Ecto neural progenitor cell (in vitro differentiated cells): Measurements from ENCODE around the gene CD44.

Source experiments
- DNase-seq: peaks from one replicate; pipeline ENCODE4 v3.0.0-alpha.2; 2018; ENCODE audit warnings: low spot score

The CD44 gene

GRCh38 chr11:35139722-35140282, 831 bp downstream of the CD44 start:
- no peak for DNase-seq

GRCh38 chr11:35141071-35141470, 2.1 kb downstream of the CD44 start:
- no peak for DNase-seq

- DNase-seq: no peak
These were observed 2.6 kb downstream of the CD44 start for GRCh38 chr11:35141571-35141971.

- no peak for DNase-seq
These were observed 3.6 kb downstream of the CD44 start for GRCh38 chr11:35142481-35143075.

GRCh38 chr11:35143297-35144135, 4.5 kb downstream of the CD44 start:
- DNase-seq: no peak

GRCh38 chr11:35144136-35144741, 5.3 kb downstream of the CD44 start:
- no peak for DNase-seq

GRCh38 chr11:35144806-35145205, 5.8 kb downstream of the CD44 start:
- no peak for DNase-seq

- DNase-seq: no peak
These were observed 6.3 kb downstream of the CD44 start for GRCh38 chr11:35145271-35145670.

- DNase-seq: no peak
These were observed 7.1 kb downstream of the CD44 start for GRCh38 chr11:35146074-35146521.

GRCh38 chr11:35146711-35147110, 7.7 kb downstream of the CD44 start:
- DNase-seq: no peak

GRCh38 chr11:35147235-35147634, 8.3 kb downstream of the CD44 start:
- DNase-seq: no peak

- no peak for DNase-seq
These were observed 9.3 kb downstream of the CD44 start for GRCh38 chr11:35148163-35148837.

GRCh38 chr11:35150454-35150853, 11.5 kb downstream of the CD44 start:
- DNase-seq: no peak

- no peak for DNase-seq
These were observed 12.3 kb downstream of the CD44 start for GRCh38 chr11:35151241-35151640.

- DNase-seq: no peak
These were observed 12.8 kb downstream of the CD44 start for GRCh38 chr11:35151683-35152280.

GRCh38 chr11:35152575-35152974, 13.6 kb downstream of the CD44 start:
- DNase-seq: no peak

GRCh38 chr11:35153280-35153679, 14.3 kb downstream of the CD44 start:
- no peak for DNase-seq

- DNase-seq: no peak
These were observed 16.0 kb downstream of the CD44 start for GRCh38 chr11:35154952-35155351.

- DNase-seq: no peak
These were observed 16.7 kb downstream of the CD44 start for GRCh38 chr11:35155677-35156076.

- no peak for DNase-seq
These were observed 19.1 kb downstream of the CD44 start for GRCh38 chr11:35157814-35158700.
